Activated CD8-positive, alpha-beta memory T cell treated with anti-CD3 and anti-CD28 coated beads, Interleukin-2, amount 10 ng/mL, durations not matched to agents 7 days and 5 days (primary cell): ENCODE results near the gene IFNLR1. TPM values are rescaled to one million over a fixed set of nuclear protein-coding genes. Genes with fewer than 3 reads are reported as not detected.
"Not testable (repeated sequence)": the region's sequence is repeated elsewhere in the genome, so short reads cannot be mapped to it uniquely, and the experiment has no call there.

Source experiments
- ATAC-seq: fragments of 150-1000 bp; cut with Tn5 transposase; one replicate; pipeline ENCODE4 v1.10.0; 2021; ENCODE audit warnings: moderate library complexity
- CTCF ChIA-PET: fragments of 350-600 bp; sonication (Branson Sonifier 250); formaldehyde crosslinking; loops from one replicate; lab custom pipeline; 2021; ENCODE audit warnings: antibody characterized with exemption; lab: Charles Lee
- DNase-seq: peaks from one replicate; pipeline ENCODE4 v3.0.0-alpha.2; 2020
- H3K27ac Mint-ChIP-seq: one replicate; pipeline ENCODE4 v1.8.0; 2021; ENCODE audit warnings: mild to moderate bottlenecking, mixed read lengths
- H3K27me3 Mint-ChIP-seq: one replicate; pipeline ENCODE4 v1.8.0; 2021; ENCODE audit warnings: mixed read lengths
- H3K36me3 Mint-ChIP-seq: one replicate; pipeline ENCODE4 v1.8.0; 2021; ENCODE audit warnings: mild to moderate bottlenecking, mixed read lengths
- H3K4me1 Mint-ChIP-seq: one replicate; pipeline ENCODE4 v1.8.0; 2021; ENCODE audit warnings: mixed read lengths
- H3K4me3 Mint-ChIP-seq: one replicate; pipeline ENCODE4 v1.8.0; 2021; ENCODE audit warnings: mild to moderate bottlenecking, moderate library complexity, mixed read lengths
- H3K9me3 Mint-ChIP-seq: one replicate; pipeline ENCODE4 v1.8.0; 2022; ENCODE audit warnings: low read depth, mixed read lengths
- total RNA-seq, 2 experiments: library from RNA; stranded (reverse); gene quantifications; one replicate each; pipeline ENCODE4 v1.2.3, GENCODE V29; 2021

Gene IFNLR1
- total RNA-seq, 2 experiments from 2014 or later: 6.8 to 6.9 TPM

GRCh38 chr1:24216276-24217074, 29.4 kb upstream of the IFNLR1 start:
- DNase-seq: no peak
- ATAC-seq: no peak

GRCh38 chr1:24215226-24215814, 28.2 kb upstream of the IFNLR1 start:
- CTCF ChIA-PET: interaction anchor here (1.3 kb wide), 1 partner anchor 170 kb away, joined by 3 read pairs; no protein-coding TSS in a partner anchor
- ATAC-seq (no peak), DNase-seq (no peak)
- Mint-ChIP-seq H3K27me3 (peaks cover 46% of the 10 kb centered on the region), H3K4me1 (no peaks in the 10 kb centered on the region), H3K4me3 (no peak overlapping the region), H3K36me3 (no peaks in the 10 kb centered on the region), H3K27ac (no peak overlapping the region), H3K9me3 (peaks cover 5% of the 10 kb centered on the region)

More at GRCh38 chr1:24216276-24217074, 29.4 kb upstream of the IFNLR1 start:
- Mint-ChIP-seq H3K4me1 (no peaks in the 10 kb centered on the region), H3K27me3 (peaks cover 46% of the 10 kb centered on the region), H3K4me3 (no peak overlapping the region), H3K27ac (no peak overlapping the region), H3K36me3 (no peaks in the 10 kb centered on the region), H3K9me3 (peaks cover 5% of the 10 kb centered on the region)
- CTCF ChIA-PET: no interaction called here

GRCh38 chr1:24212376-24212775, 25.3 kb upstream of the IFNLR1 start:
- H3K9me3 Mint-ChIP-seq: peaks cover 5% of the 10 kb centered on the region
- H3K27ac Mint-ChIP-seq: no peak overlapping the region
- no peaks in the 10 kb centered on the region for H3K36me3 Mint-ChIP-seq
- peaks cover 38% of the 10 kb centered on the region for H3K27me3 Mint-ChIP-seq
- DNase-seq: no peak
- H3K4me1 Mint-ChIP-seq: no peaks in the 10 kb centered on the region
- CTCF ChIA-PET: no interaction called here
- no peak for ATAC-seq
- H3K4me3 Mint-ChIP-seq: no peak overlapping the region

- no peaks in the 10 kb centered on the region for H3K36me3 Mint-ChIP-seq
- CTCF ChIA-PET: interaction anchor here (3.6 to 4.0 kb wide), 2 partner anchors 10 to 181 kb away, joined by 15 to 17 read pairs; no protein-coding TSS in a partner anchor
- DNase-seq (no peak), ATAC-seq (no peak)
- peaks cover 5% of the 10 kb centered on the region for H3K9me3 Mint-ChIP-seq
- H3K27me3 Mint-ChIP-seq: peaks cover 24% of the 10 kb centered on the region
- H3K27ac Mint-ChIP-seq: no peak overlapping the region
- no peak overlapping the region for H3K4me3 Mint-ChIP-seq
- no peaks in the 10 kb centered on the region for H3K4me1 Mint-ChIP-seq
Observed at GRCh38 chr1:24210195-24210627, 23.1 kb upstream of the IFNLR1 start.

GRCh38 chr1:24209097-24209496, 22.0 kb upstream of the IFNLR1 start:
- H3K27me3 Mint-ChIP-seq: peaks cover 15% of the 10 kb centered on the region
- H3K36me3 Mint-ChIP-seq: no peaks in the 10 kb centered on the region
- ATAC-seq (no peak), DNase-seq (no peak)
- no peaks in the 10 kb centered on the region for H3K4me1 Mint-ChIP-seq
- CTCF ChIA-PET: interaction anchor here (3.6 to 4.0 kb wide), 2 partner anchors 9 to 183 kb away, joined by 15 to 17 read pairs; no protein-coding TSS in a partner anchor
- H3K4me3 Mint-ChIP-seq: no peak overlapping the region
- no peak overlapping the region for H3K27ac Mint-ChIP-seq
- peaks cover 5% of the 10 kb centered on the region for H3K9me3 Mint-ChIP-seq

- no peak overlapping the region for H3K4me3 Mint-ChIP-seq
- no peaks in the 10 kb centered on the region for H3K36me3 Mint-ChIP-seq
- CTCF ChIA-PET: interaction anchor here (4.0 kb wide), 1 partner anchor 184 kb away, joined by 15 read pairs; no protein-coding TSS in a partner anchor
- DNase-seq (no peak), ATAC-seq (no peak)
- H3K9me3 Mint-ChIP-seq: peaks cover 5% of the 10 kb centered on the region
- no peak overlapping the region for H3K27ac Mint-ChIP-seq
- peaks cover 9% of the 10 kb centered on the region for H3K27me3 Mint-ChIP-seq
- H3K4me1 Mint-ChIP-seq: peaks cover 7% of the 10 kb centered on the region
Observed at GRCh38 chr1:24207709-24208108, 20.6 kb upstream of the IFNLR1 start.

GRCh38 chr1:24207395-24207687, 20.3 kb upstream of the IFNLR1 start:
- not testable (repeated sequence) for H3K4me3 Mint-ChIP-seq, H3K27ac Mint-ChIP-seq, H3K36me3 Mint-ChIP-seq, DNase-seq, H3K9me3 Mint-ChIP-seq, ATAC-seq, H3K27me3 Mint-ChIP-seq
- peaks cover 10% of the 10 kb centered on the region for H3K4me1 Mint-ChIP-seq
- CTCF ChIA-PET: interaction anchor here (4.0 kb wide), 1 partner anchor 184 kb away, joined by 15 read pairs; no protein-coding TSS in a partner anchor

- CTCF ChIA-PET: no interaction called here
- H3K4me3 Mint-ChIP-seq: no peak overlapping the region
- peaks cover 2% of the 10 kb centered on the region for H3K9me3 Mint-ChIP-seq
- peaks cover 9% of the 10 kb centered on the region for H3K27me3 Mint-ChIP-seq
- DNase-seq (no peak), ATAC-seq (no peak)
- peaks cover 16% of the 10 kb centered on the region for H3K4me1 Mint-ChIP-seq
- H3K27ac Mint-ChIP-seq: no peak overlapping the region
- no peaks in the 10 kb centered on the region for H3K36me3 Mint-ChIP-seq
Observed at GRCh38 chr1:24206516-24207394, 19.7 kb upstream of the IFNLR1 start.

GRCh38 chr1:24206083-24206464, 19.0 kb upstream of the IFNLR1 start:
- CTCF ChIA-PET: interaction anchor here (0.6 to 3.4 kb wide), 2 partner anchors 186 to 357 kb away, joined by 4 to 59 read pairs; no protein-coding TSS in a partner anchor
- H3K9me3 Mint-ChIP-seq: no peaks in the 10 kb centered on the region
- no peak for ATAC-seq

GRCh38 chr1:24205345-24206082, 18.4 kb upstream of the IFNLR1 start:
- H3K36me3 Mint-ChIP-seq: no peaks in the 10 kb centered on the region
- peaks cover 17% of the 10 kb centered on the region for H3K4me1 Mint-ChIP-seq
- CTCF ChIA-PET: interaction anchor here (0.6 to 3.4 kb wide), 4 partner anchors 22 to 358 kb away, joined by 3 to 59 read pairs (median 4); no protein-coding TSS in a partner anchor
- ATAC-seq (no peak), DNase-seq (no peak)
- H3K4me3 Mint-ChIP-seq: no peak overlapping the region
- no peaks in the 10 kb centered on the region for H3K9me3 Mint-ChIP-seq
- peaks cover 9% of the 10 kb centered on the region for H3K27me3 Mint-ChIP-seq
- H3K27ac Mint-ChIP-seq: no peak overlapping the region

More at GRCh38 chr1:24206083-24206464, 19.0 kb upstream of the IFNLR1 start:
- H3K27ac Mint-ChIP-seq: no peak overlapping the region
- peaks cover 9% of the 10 kb centered on the region for H3K27me3 Mint-ChIP-seq
- no peak overlapping the region for H3K4me3 Mint-ChIP-seq
- DNase-seq: no peak
- H3K36me3 Mint-ChIP-seq: no peaks in the 10 kb centered on the region
- peaks cover 17% of the 10 kb centered on the region for H3K4me1 Mint-ChIP-seq

- CTCF ChIA-PET: interaction anchor here (0.8 to 3.4 kb wide), 6 partner anchors 54 to 188 kb away, joined by 3 to 59 read pairs (median 6); no protein-coding TSS in a partner anchor
- Mint-ChIP-seq H3K36me3 (no peaks in the 10 kb centered on the region), H3K9me3 (no peaks in the 10 kb centered on the region), H3K27ac (no peak overlapping the region), H3K27me3 (peaks cover 9% of the 10 kb centered on the region), H3K4me3 (no peak overlapping the region), H3K4me1 (peaks cover 23% of the 10 kb centered on the region)
- ATAC-seq: no peak
- no peak for DNase-seq
Observed at GRCh38 chr1:24204116-24204515, 17.0 kb upstream of the IFNLR1 start.

- H3K4me3 Mint-ChIP-seq: no peak overlapping the region
- peaks cover 9% of the 10 kb centered on the region for H3K27me3 Mint-ChIP-seq
- no peak overlapping the region for H3K27ac Mint-ChIP-seq
- CTCF ChIA-PET: interaction anchor here (0.8 to 3.4 kb wide), 5 partner anchors 53 to 189 kb away, joined by 4 to 59 read pairs (median 6); no protein-coding TSS in a partner anchor
- DNase-seq: no peak
- ATAC-seq: no peak
- no peaks in the 10 kb centered on the region for H3K36me3 Mint-ChIP-seq
- H3K9me3 Mint-ChIP-seq: no peaks in the 10 kb centered on the region
- peaks cover 23% of the 10 kb centered on the region for H3K4me1 Mint-ChIP-seq
Observed at GRCh38 chr1:24203404-24203803, 16.3 kb upstream of the IFNLR1 start.
